Astrocyte (in vitro differentiated cells and primary cell): ENCODE measurements around the gene DPEP1.

ENCODE experiments used
- CTCF ChIP-seq: IDR thresholded peaks from 2 replicates; pipeline ENCODE4 v1.5.1; 2011; ENCODE audit warnings: low read depth, mild to moderate bottlenecking, inconsistent platforms, low read length, moderate library complexity; ENCODE audit not compliant: insufficient read depth
- EZH2 ChIP-seq: IDR thresholded peaks from 2 replicates; pipeline ENCODE4 v1.6.1; 2012; ENCODE audit warnings: mild to moderate bottlenecking, low read length, inconsistent platforms; ENCODE audit not compliant: insufficient read depth

- TF ChIP-seq CTCF (no peak), EZH2 (no peak)
Observed at GRCh38 chr16:89607453-89607852, 6.0 kb upstream of the DPEP1 start.
